ENCODE measurements around the gene IQCK. TPM values are rescaled to one million over a fixed set of nuclear protein-coding genes. Genes with fewer than 3 reads are reported as not detected.
"Not testable (repeated sequence)": the region's sequence is repeated elsewhere in the genome, so short reads cannot be mapped to it uniquely, and the experiment has no call there.

IQCK gene
- total RNA-seq, 5 donors from 2014 or later (not counting 1 experiment from before 2014, with no cell fraction given) = 1.6 to 3.3 (median 2.0) TPM

- H3K36me3 ChIP-seq (ENCODE audit: control insufficient read depth in 2 of 2, extremely low read depth in 1 of 2, insufficient read depth in 1 of 2, low read length in 1 of 2) = no peaks in the 10 kb centered on the region
- no peak overlapping the region for H3K27ac Mint-ChIP-seq
- H3K4me3 Mint-ChIP-seq = no peak overlapping the region
- ATAC-seq (replicated peaks in 1 of 4) = no peak
- CTCF ChIA-PET = no interaction called here
- no peak overlapping the region for H3K4me3 ChIP-seq (ENCODE audit: control insufficient read depth in 1 of 2, extremely low read depth in 1 of 2, low read length in 1 of 2)
- H3K9me3 Mint-ChIP-seq = no peaks in the 10 kb centered on the region
- no peaks in the 10 kb centered on the region for H3K27me3 ChIP-seq (replicated peaks in 1 of 2; ENCODE audit: control insufficient read depth in 2 of 2, extremely low read depth in 1 of 2, insufficient read depth in 2 of 2, low read length in 1 of 2)
- no peak overlapping the region for H3K27ac ChIP-seq (ENCODE audit: low read length)
- no peaks in the 10 kb centered on the region for H3K36me3 Mint-ChIP-seq
- no peaks in the 10 kb centered on the region for H3K9me3 ChIP-seq
- no peak for DNase-seq
- no peaks in the 10 kb centered on the region for H3K27me3 Mint-ChIP-seq
- POLR2A ChIA-PET = no interaction called here
- WGBS (ENCODE audit: insufficient coverage) = 95% methylated on average over 6 of the region's 17 CpGs
- H3K4me1 ChIP-seq (ENCODE audit: control insufficient read depth in 1 of 2, extremely low read depth in 1 of 2, insufficient read depth in 2 of 2, low read length in 2 of 2) = no peaks in the 10 kb centered on the region
- no peaks in the 10 kb centered on the region for H3K4me1 Mint-ChIP-seq
Observed at GRCh38 chr16:19783363-19784182, 65.5 kb downstream of the IQCK start.

GRCh38 chr16:19784183-19784736 lies 66.2 kb downstream of the IQCK start:
- no peaks in the 10 kb centered on the region for H3K4me1 ChIP-seq (ENCODE audit: control insufficient read depth in 1 of 2, extremely low read depth in 1 of 2, insufficient read depth in 2 of 2, low read length in 2 of 2)
- CTCF ChIA-PET = no interaction called here
- H3K4me3 ChIP-seq (ENCODE audit: control insufficient read depth in 1 of 2, extremely low read depth in 1 of 2, low read length in 1 of 2) = no peak overlapping the region
- no peak for DNase-seq
- Mint-ChIP-seq H3K27me3 (no peaks in the 10 kb centered on the region), H3K4me3 (no peak overlapping the region), H3K9me3 (no peaks in the 10 kb centered on the region), H3K36me3 (no peaks in the 10 kb centered on the region), H3K4me1 (no peaks in the 10 kb centered on the region), H3K27ac (no peak overlapping the region)
- H3K9me3 ChIP-seq = no peaks in the 10 kb centered on the region
- no peak for ATAC-seq (replicated peaks in 1 of 4)
- no peaks in the 10 kb centered on the region for H3K27me3 ChIP-seq (replicated peaks in 1 of 2; ENCODE audit: control insufficient read depth in 2 of 2, extremely low read depth in 1 of 2, insufficient read depth in 2 of 2, low read length in 1 of 2)
- H3K27ac ChIP-seq (ENCODE audit: low read length) = no peak overlapping the region
- POLR2A ChIA-PET = no interaction called here
- no peaks in the 10 kb centered on the region for H3K36me3 ChIP-seq (ENCODE audit: control insufficient read depth in 2 of 2, extremely low read depth in 1 of 2, insufficient read depth in 1 of 2, low read length in 1 of 2)
- no CpG with 5 or more reads among the region's 3 CpGs for WGBS (ENCODE audit: insufficient coverage)

GRCh38 chr16:19785081-19785480 lies 67.0 kb downstream of the IQCK start:
- no peaks in the 10 kb centered on the region for H3K9me3 Mint-ChIP-seq
- no peaks in the 10 kb centered on the region for H3K36me3 Mint-ChIP-seq
- DNase-seq (no peak), ATAC-seq (replicated peaks in 1 of 4) (no peak)
- 100% methylated on average over 1 of the region's 1 CpG for WGBS (ENCODE audit: insufficient coverage)
- H3K4me3 ChIP-seq (ENCODE audit: control insufficient read depth in 1 of 2, extremely low read depth in 1 of 2, low read length in 1 of 2) = no peak overlapping the region
- no peak overlapping the region for H3K4me3 Mint-ChIP-seq
- H3K27ac ChIP-seq (ENCODE audit: low read length) = no peak overlapping the region
- ChIA-PET CTCF (no interaction called here), POLR2A (no interaction called here)
- no peaks in the 10 kb centered on the region for H3K36me3 ChIP-seq (ENCODE audit: control insufficient read depth in 2 of 2, extremely low read depth in 1 of 2, insufficient read depth in 1 of 2, low read length in 1 of 2)
- no peaks in the 10 kb centered on the region for H3K4me1 ChIP-seq (ENCODE audit: control insufficient read depth in 1 of 2, extremely low read depth in 1 of 2, insufficient read depth in 2 of 2, low read length in 2 of 2)
- no peaks in the 10 kb centered on the region for H3K4me1 Mint-ChIP-seq
- H3K27ac Mint-ChIP-seq = no peak overlapping the region
- no peaks in the 10 kb centered on the region for H3K27me3 ChIP-seq (replicated peaks in 1 of 2; ENCODE audit: control insufficient read depth in 2 of 2, extremely low read depth in 1 of 2, insufficient read depth in 2 of 2, low read length in 1 of 2)
- H3K27me3 Mint-ChIP-seq = no peaks in the 10 kb centered on the region
- H3K9me3 ChIP-seq = no peaks in the 10 kb centered on the region

GRCh38 chr16:19785512-19786130 lies 67.5 kb downstream of the IQCK start:
- 86% methylated on average over 7 of the region's 10 CpGs for WGBS (ENCODE audit: insufficient coverage)
- ATAC-seq (replicated peaks in 1 of 4) = no peak
- no peak for DNase-seq
- Histone ChIP-seq H3K27ac (ENCODE audit: low read length) (no peak overlapping the region), H3K27me3 (replicated peaks in 1 of 2; ENCODE audit: control insufficient read depth in 2 of 2, extremely low read depth in 1 of 2, insufficient read depth in 2 of 2, low read length in 1 of 2) (no peaks in the 10 kb centered on the region), H3K4me3 (ENCODE audit: control insufficient read depth in 1 of 2, extremely low read depth in 1 of 2, low read length in 1 of 2) (no peak overlapping the region), H3K9me3 (no peaks in the 10 kb centered on the region), H3K4me1 (ENCODE audit: control insufficient read depth in 1 of 2, extremely low read depth in 1 of 2, insufficient read depth in 2 of 2, low read length in 2 of 2) (no peaks in the 10 kb centered on the region), H3K36me3 (ENCODE audit: control insufficient read depth in 2 of 2, extremely low read depth in 1 of 2, insufficient read depth in 1 of 2, low read length in 1 of 2) (no peaks in the 10 kb centered on the region)
- CTCF ChIA-PET = interaction anchor here in 1 of 2 donors (0.5 kb wide), 1 partner anchor 202 kb away, joined by 3 read pairs; no protein-coding TSS in a partner anchor
- Mint-ChIP-seq H3K4me1 (no peaks in the 10 kb centered on the region), H3K9me3 (no peaks in the 10 kb centered on the region), H3K4me3 (no peak overlapping the region), H3K27ac (no peak overlapping the region), H3K36me3 (no peaks in the 10 kb centered on the region), H3K27me3 (no peaks in the 10 kb centered on the region)
- POLR2A ChIA-PET = no interaction called here

GRCh38 chr16:19801369-19801768 lies 83.3 kb downstream of the IQCK start:
- H3K9me3 ChIP-seq; H3K27ac Mint-ChIP-seq; H3K27me3 Mint-ChIP-seq; H3K27me3 ChIP-seq (replicated peaks in 1 of 2; ENCODE audit: control insufficient read depth in 2 of 2, extremely low read depth in 1 of 2, insufficient read depth in 2 of 2, low read length in 1 of 2); H3K4me3 Mint-ChIP-seq; POLR2A ChIA-PET; ATAC-seq (replicated peaks in 1 of 4); H3K36me3 Mint-ChIP-seq; H3K36me3 ChIP-seq (ENCODE audit: control insufficient read depth in 2 of 2, extremely low read depth in 1 of 2, insufficient read depth in 1 of 2, low read length in 1 of 2); DNase-seq; CTCF ChIA-PET; H3K4me3 ChIP-seq (ENCODE audit: control insufficient read depth in 1 of 2, extremely low read depth in 1 of 2, low read length in 1 of 2); H3K27ac ChIP-seq (ENCODE audit: low read length): not testable (repeated sequence)
- Mint-ChIP-seq H3K4me1 (peaks cover 13 to 18% (median 16%) of the 10 kb centered on the region in 3 donors), H3K9me3 (peaks cover 5 to 11% (median 10%) of the 10 kb centered on the region in 3 donors)
- no CpG with 5 or more reads among the region's 5 CpGs for WGBS (ENCODE audit: insufficient coverage)
- peaks cover 2 to 17% of the 10 kb centered on the region in 2 experiments for H3K4me1 ChIP-seq (ENCODE audit: control insufficient read depth in 1 of 2, extremely low read depth in 1 of 2, insufficient read depth in 2 of 2, low read length in 2 of 2)

GRCh38 chr16:19801824-19802223 lies 83.8 kb downstream of the IQCK start:
- ATAC-seq (replicated peaks in 1 of 4); H3K9me3 ChIP-seq; POLR2A ChIA-PET; H3K27me3 Mint-ChIP-seq; H3K36me3 Mint-ChIP-seq; H3K27me3 ChIP-seq (replicated peaks in 1 of 2; ENCODE audit: control insufficient read depth in 2 of 2, extremely low read depth in 1 of 2, insufficient read depth in 2 of 2, low read length in 1 of 2); H3K36me3 ChIP-seq (ENCODE audit: control insufficient read depth in 2 of 2, extremely low read depth in 1 of 2, insufficient read depth in 1 of 2, low read length in 1 of 2); H3K4me3 ChIP-seq (ENCODE audit: control insufficient read depth in 1 of 2, extremely low read depth in 1 of 2, low read length in 1 of 2); H3K27ac Mint-ChIP-seq; H3K27ac ChIP-seq (ENCODE audit: low read length); CTCF ChIA-PET; H3K4me3 Mint-ChIP-seq; DNase-seq: not testable (repeated sequence)
- peaks cover 5 to 11% (median 10%) of the 10 kb centered on the region in 3 donors for H3K9me3 Mint-ChIP-seq
- peaks cover 13 to 18% (median 16%) of the 10 kb centered on the region in 3 donors for H3K4me1 Mint-ChIP-seq
- H3K4me1 ChIP-seq (ENCODE audit: control insufficient read depth in 1 of 2, extremely low read depth in 1 of 2, insufficient read depth in 2 of 2, low read length in 2 of 2) = peaks cover 2 to 17% of the 10 kb centered on the region in 2 experiments
- no CpG with 5 or more reads among the region's 4 CpGs for WGBS (ENCODE audit: insufficient coverage)
